Endothelial cell of hepatic sinusoid (primary cell): ENCODE data around the gene CAMTA2.
"Not testable (repeated sequence)": the region's sequence is repeated elsewhere in the genome, so short reads cannot be mapped to it uniquely, and the experiment has no call there.

Source experiments
- in situ Hi-C: cut with HindIII; loops from 2 replicates; pipeline ENCODE4 v1.10.0; 2017; ENCODE audit warnings: low sequenced_read_pairs

Gene CAMTA2, protein sequence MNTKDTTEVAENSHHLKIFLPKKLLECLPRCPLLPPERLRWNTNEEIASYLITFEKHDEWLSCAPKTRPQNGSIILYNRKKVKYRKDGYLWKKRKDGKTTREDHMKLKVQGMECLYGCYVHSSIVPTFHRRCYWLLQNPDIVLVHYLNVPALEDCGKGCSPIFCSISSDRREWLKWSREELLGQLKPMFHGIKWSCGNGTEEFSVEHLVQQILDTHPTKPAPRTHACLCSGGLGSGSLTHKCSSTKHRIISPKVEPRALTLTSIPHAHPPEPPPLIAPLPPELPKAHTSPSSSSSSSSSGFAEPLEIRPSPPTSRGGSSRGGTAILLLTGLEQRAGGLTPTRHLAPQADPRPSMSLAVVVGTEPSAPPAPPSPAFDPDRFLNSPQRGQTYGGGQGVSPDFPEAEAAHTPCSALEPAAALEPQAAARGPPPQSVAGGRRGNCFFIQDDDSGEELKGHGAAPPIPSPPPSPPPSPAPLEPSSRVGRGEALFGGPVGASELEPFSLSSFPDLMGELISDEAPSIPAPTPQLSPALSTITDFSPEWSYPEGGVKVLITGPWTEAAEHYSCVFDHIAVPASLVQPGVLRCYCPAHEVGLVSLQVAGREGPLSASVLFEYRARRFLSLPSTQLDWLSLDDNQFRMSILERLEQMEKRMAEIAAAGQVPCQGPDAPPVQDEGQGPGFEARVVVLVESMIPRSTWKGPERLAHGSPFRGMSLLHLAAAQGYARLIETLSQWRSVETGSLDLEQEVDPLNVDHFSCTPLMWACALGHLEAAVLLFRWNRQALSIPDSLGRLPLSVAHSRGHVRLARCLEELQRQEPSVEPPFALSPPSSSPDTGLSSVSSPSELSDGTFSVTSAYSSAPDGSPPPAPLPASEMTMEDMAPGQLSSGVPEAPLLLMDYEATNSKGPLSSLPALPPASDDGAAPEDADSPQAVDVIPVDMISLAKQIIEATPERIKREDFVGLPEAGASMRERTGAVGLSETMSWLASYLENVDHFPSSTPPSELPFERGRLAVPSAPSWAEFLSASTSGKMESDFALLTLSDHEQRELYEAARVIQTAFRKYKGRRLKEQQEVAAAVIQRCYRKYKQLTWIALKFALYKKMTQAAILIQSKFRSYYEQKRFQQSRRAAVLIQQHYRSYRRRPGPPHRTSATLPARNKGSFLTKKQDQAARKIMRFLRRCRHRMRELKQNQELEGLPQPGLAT

DNA sequence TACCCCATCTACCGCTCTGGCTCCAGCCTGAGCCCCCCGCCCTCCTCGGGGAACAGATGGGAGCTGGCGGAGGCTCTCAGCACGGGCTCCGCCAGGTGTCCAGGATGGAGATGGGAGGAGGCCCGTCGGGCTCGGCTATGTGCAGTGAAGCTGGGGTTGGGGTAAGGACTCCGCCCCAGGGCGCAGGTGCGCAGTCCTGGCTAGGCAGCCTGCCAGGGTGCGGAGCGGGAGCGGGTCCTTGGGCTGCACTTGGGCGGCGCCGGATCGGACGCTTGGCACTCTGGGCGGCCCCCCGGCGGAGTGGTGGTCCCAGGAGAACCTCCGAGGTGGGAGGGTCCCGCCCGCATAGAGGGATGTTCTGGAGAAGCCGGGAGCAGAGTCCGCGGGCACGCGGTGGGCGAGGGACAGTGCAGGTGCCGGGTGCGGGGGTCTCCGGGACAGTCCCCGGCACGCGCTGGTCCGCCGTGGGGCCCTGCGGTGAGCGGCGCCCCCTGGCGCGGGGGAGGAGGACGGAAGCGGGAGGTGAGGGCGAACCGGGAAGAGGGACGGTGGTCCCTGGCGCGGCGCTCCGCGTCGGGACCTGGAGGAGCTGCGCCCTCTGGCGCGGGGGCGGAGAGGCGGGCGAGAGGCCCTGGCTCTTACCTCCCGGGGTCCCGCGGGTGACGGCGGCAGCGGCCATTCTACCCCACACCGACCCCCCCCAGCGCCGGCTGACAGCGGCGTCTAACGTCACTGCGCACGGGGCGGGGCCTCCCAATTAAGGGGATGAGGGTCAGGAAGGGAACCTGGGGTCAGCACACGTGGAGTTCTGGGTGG lies at the start of gene CAMTA2:
TSS of gene CAMTA2 (minus strand) at position 725 of the 816 bp plus-strand sequence. CDS start 1,453 bp downstream, outside the sequence.
- in situ Hi-C loops, result no loop called here

DNA sequence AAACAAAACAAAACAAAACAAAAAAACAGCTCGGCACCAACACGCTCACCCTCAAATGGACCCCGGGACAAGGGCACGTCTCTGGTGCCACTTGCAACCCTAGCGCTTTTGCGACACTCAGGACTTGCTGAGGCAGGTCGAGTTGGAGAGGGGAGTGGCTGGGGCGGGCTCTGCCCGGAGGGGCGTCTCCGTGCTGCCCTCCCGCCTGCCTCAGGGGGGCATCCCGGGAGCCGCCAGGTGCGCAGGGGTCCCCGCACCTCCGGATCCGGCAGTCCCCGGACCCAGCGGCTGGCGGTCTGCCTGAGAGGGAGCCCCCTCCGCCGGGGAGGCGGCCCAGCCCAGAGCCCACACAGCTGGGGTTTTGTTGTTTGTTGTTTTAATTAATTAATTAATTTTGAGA lies 47.8 kb upstream of the CAMTA2 start, which contains the start of gene SLC52A1:
TSS of gene SLC52A1 (minus strand) at position 112 of the 400 bp plus-strand sequence. CDS start 820 bp downstream, outside the sequence.
- in situ Hi-C loops, result no loop called here

DNA sequence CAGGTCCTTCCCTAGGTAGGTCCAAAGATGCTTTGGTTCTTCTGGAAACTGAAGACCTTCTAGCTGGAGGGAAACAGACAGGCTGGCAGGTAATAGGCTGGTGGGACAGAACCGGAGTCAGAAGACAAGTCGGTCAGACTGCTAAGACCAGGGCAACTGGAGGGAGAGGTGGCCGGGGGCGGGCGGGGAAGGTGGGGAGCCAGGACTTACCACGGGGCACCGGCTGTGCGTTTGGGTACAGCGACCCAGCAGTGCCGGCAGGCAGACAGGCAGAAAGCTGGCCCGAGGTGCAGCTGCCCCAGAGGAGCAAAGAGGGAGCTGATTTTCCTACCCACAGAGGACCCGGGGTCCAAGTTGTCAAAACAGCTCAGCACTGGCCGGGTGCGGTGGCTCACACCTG lies 47.2 kb upstream of the CAMTA2 start:
- in situ Hi-C loops, result no loop called here

DNA sequence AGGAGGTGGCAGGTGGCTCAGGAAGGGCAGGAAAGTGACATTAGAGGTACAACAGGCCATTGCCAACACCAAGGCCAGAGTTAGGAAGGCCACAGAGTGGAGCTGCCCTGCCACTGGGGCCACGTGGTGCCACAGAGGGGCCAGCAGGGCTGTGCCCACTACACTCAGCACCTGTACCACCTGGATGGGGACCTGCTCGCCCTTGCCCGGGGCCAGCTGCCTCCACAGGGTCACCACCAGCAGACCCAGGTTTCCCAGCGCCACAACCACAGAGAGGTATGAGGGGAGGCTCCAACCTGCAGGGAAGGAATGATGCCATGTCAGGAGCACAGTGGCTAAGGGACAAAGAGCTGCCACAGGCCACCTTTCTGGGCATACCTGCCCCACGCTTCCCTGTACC lies 46.6 kb upstream of the CAMTA2 start:
- in situ Hi-C loops, result no loop called here

DNA sequence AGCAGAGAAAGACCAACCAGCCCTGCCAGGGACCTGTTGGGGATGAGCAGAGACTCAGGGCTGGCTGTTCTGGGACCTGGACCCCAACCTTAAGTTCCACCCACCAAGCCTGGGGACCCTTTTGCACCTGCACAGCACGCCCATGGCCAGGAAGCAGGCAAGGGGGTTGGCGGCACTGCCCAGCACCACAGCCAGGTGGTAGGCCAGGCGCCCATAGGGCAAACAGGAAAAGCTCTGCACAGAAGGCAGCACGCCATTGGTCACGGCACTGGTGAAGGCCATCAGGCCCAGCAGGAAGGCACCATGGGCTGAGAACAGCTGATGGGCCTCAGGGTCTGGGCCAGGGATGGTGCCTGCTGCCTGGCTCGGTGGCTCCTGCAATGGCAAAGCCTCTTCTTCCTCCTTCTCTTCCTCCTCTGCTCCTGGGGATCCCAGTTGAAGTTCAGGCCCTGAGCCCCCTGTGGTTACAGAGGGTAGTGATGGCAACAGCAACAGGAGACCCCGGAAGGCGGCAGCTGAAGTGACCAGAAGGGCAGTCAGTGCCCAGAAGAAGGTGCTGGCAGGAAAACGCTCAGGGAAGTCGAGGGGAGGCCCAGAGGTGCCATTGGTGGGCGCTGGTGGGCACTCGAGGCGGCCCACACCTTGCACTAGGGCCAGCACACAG lies 46.0 kb upstream of the CAMTA2 start:
- in situ Hi-C loops, result no loop called here

DNA sequence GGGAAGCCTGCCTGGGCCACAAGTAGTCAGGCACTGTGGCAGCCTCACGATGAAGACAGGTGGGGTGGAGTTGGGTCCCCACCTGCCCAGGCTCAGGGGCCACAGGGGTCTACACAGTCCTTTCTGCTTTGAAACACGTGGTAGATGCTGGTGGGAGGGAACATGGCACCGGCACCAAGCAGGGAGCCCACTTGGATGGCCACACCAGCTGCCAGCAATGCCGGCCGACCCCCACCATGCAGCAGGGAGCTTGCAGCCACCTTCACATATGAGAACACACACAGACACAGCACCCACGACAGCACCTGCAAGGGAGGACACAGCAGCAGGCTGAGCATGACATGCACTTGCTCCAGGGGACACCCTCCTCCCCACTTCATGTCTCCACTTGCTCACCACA lies 45.4 kb upstream of the CAMTA2 start:
- in situ Hi-C loops, result no loop called here

DNA sequence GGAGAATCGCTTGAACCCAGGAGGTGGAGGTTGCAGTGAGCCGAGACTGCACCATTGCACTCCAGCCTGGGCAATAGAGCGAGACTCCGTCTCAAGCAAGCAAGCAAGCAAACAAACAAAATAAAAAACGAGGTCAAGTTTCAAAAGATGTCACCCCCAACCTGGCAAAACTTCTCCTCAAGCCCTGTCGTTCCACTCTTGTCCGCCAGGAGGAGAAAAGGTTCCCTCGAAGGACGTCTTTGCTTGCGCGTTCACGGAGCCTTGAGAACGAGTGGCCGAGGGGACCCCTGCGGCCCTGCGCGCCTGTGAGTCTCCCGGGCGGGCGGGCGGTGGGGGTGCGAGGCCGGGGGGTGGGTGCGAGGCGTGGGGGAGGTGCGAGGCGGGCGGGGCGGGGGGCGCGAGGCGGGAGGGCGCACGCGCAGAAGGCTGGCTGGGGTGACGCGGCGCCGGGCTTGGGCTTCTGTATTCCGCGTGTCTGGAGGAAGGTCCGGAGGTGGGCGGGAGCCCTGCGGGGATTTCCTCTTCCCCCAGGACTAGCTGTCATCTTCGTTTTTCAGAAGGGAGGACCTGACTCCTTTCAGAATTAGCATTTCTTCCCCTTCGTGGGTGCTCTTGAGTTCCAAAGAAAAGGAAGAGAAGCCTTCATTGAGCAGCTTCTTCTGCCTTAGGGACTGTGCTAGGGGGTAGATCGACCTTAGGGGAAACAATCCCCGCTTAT lies 44.0 kb upstream of the CAMTA2 start:
- in situ Hi-C loops, result no loop called here

DNA sequence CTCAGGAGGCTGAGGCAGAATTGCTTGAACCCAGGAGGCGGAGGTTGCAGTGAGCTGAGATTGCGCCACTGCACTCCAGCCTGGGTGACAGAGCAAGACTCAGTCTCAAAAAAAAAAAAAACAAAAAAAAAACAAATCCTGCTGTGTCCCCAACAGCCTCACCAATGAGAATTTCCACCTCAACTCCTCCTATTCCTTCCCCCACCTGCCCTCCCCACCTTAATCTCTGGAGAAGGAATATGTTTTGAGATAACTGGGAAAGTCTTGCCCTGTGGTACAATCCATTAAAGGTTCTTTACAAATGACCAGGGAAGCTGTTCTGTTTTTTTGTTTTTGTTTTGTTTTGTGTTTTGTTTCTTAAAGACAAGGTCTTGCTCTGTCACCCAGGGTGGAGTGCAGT lies 42.7 kb upstream of the CAMTA2 start:
- in situ Hi-C loops, result not testable (repeated sequence)

DNA sequence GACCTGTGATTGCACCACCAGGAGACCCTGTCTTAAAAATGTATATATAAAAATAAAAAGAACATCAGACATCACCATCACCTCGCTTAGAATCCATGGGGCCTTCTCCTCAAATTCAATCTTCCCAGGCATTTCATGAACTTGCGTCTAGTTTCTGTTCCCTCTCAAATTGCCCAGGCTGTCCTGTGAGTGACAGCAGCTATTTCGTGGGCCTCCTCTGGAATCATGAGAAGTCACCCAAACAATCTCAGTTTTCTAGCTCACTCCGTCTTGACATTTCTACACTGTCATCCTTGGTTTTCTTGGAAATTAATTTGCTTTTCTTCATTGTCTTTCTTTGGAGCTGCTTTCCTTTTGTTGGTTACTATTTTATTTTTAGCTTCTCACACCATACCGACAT lies 40.4 kb upstream of the CAMTA2 start:
- in situ Hi-C loops, result no loop called here

DNA sequence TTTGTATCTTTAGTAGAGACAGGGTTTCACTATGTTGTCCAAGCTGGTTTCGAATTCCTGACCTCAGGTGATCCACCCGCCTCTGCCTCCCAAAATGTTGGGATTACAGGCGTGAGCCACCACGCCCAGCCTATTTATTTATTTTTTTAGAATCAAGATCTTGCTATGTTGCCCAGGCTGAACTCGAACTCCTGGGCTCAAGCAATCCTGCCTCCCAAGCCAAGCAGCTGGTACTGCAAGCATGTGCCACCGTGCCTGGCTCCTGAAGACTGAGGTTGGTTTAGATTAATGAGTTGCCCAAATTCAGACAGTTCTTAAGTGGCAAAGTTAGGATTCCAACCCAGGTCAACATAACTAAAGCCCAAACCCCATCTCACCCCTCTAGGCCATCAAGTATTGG lies 39.8 kb upstream of the CAMTA2 start:
- in situ Hi-C loops, result no loop called here

DNA sequence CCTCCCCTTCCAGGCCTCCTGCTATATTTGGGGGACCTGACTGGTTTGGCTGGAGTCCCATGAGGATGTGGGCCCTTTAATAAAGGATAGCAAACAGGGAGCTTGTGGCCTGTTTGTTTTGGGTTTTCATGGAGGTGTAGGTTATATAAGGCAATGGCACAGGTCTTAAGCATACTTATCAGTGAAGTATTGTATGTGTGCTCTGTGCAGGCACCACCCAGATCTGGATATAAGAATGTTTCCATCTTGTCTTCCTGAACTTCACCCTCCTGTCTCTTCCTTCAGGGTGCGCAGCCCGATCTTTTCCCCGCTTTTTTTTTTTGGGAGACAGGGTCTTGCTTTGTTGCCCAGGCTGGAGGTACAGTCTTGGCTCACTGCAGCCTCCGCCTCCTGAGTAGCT lies 37.1 kb upstream of the CAMTA2 start:
- in situ Hi-C loops, result no loop called here

DNA sequence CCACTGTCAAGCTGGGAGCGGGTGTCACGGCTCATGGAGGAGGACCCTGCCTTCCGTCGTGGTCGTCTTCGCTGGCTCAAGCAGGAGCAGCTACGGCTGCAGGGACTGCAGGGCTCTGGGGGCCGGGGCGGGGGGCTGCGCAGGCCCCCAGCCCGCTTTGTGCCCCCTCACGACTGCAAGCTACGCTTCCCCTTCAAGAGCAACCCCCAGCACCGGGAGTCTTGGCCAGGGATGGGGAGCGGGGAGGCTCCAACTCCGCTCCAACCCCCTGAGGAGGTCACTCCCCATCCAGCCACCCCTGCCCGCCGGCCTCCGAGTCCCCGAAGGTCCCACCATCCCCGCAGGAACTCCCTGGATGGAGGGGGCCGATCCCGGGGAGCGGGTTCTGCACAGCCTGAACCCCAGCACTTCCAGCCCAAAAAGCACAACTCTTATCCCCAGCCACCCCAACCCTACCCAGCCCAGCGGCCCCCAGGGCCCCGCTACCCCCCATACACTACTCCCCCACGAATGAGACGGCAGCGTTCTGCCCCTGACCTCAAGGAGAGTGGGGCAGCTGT lies 36.2 kb upstream of the CAMTA2 start:
- in situ Hi-C loops, result no loop called here

DNA sequence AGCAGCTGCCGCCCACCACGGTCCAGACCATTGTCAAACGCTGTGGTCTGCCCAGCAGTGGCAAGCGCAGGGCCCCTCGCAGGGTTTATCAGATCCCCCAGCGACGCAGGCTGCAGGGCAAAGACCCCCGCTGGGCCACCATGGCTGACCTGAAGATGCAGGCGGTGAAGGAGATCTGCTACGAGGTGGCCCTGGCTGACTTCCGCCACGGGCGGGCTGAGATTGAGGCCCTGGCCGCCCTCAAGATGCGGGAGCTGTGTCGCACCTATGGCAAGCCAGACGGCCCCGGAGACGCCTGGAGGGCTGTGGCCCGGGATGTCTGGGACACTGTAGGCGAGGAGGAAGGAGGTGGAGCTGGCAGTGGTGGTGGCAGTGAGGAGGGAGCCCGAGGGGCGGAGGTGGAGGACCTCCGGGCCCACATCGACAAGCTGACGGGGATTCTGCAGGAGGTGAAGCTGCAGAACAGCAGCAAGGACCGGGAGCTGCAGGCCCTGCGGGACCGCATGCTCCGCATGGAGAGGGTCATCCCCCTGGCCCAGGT lies 34.8 kb upstream of the CAMTA2 start:
- in situ Hi-C loops, result no loop called here

DNA sequence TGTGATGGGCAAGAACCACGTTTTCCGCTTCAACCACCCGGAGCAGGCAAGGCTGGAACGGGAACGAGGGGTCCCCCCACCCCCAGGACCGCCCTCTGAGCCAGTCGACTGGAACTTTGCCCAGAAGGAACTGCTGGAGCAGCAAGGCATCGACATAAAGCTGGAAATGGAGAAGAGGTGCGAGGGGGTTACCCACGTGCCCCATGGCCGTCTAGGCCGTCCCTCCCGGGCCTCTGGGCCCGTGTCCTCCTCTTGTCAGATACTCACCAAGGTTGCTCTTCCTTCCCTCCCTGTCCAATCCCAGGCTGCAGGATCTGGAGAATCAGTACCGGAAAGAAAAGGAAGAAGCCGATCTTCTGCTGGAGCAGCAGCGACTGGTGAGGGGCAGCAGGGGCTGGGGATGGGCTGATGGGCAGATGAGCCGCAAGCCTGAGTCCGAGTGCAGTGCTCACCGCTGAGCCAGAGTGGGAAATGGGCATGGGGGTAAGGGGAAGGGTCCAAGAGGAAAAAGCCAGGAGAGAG lies 33.1 kb upstream of the CAMTA2 start:
- in situ Hi-C loops, result no loop called here

DNA sequence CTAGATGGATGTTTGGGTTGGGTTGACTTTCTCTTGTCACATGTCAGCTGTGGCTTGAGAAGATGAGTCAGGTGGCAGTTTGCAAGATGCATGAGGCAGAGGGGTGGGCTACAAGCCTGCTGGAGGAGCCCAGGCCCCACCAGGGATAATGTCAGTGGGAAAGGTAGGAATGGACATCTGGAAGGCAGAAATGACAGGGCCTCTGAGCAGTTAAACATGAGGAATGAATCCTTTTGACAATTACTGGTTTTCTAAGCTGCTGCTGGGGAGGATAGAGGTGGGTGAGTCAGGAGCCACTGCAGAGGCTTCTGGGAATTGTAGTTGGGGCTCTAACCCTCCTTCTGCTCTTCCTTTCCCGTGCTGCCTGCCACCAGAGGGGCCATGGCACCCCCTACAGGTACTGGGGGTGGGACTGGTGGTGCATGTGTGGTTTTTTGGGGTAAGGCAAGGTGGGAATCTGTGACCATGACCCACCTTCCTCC lies 32.0 kb upstream of the CAMTA2 start:
- in situ Hi-C loops, result no loop called here

DNA sequence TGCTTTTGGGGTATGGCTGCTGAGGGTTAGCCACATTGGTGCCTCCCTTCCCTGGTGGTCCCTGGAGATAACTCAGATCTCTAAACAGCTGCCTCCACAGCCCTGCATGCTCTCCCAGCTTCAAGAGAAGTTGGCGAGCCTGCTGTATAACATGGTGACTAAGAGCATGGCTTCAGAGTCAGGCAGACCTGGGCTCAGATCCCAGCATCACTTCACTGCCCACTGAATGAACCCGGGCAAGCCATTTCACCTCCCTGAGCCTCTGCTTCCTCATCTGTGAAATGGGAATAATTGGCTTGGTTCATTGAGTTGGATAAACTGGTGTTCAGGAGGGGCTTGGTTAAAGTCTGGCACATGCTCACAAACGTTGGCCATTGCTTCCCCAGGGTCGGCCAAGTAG lies 26.9 kb upstream of the CAMTA2 start:
- in situ Hi-C loops, result no loop called here

DNA sequence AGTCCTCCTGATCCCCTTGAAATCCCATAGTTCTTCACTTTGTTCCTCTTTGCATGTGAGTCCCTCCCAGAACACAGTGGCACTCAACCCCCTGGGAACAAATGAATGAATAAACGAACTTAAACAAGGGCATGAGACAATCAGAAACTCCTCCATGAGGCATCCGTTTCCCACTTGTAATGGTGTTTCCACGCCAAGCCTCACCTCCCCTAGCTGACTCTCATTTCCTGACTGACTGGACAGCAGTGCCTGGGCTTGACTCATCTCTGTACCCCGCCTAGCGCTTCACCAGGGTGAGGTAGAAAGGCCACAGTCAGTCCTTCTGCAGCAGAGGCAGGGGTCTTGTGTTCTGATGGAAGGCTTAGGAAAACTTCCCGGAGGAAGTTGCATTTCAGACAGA lies 24.5 kb upstream of the CAMTA2 start:
- in situ Hi-C loops, result no loop called here

DNA sequence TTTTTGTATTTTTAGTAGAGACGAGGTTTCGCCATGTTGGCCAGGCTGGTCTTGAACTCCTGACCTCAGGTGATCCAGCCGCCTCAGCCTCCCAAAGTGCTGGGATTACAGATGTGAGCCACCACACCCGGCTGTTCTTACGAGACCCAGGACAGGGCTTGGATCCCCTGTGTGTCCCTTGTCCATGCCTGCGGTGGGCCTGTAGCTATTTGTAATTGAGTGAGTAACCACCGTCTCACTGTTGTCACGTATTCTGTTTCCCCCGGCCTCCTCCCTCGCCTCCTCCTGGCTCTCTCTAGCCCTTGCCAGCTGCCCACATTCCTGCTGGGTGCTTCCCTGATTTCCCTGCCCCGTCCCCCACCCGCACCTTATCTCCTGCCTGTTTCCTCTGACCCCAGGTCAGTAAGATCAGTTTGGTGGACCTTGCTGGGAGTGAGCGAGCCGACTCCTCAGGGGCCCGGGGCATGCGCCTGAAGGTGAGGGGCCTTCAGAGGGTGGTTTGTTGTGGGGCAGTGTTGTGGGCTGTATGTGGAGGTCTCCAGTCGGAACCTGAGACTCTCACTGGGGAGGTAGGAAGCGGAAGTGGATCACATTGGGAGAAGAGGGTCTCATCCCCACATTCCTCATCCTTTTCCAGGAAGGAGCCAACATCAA lies 15.9 kb upstream of the CAMTA2 start:
- in situ Hi-C loops, result loop anchor here (5.0 kb wide), 1 partner anchor 56 kb away; the partner anchor contains the start of gene PFN1
